Glutamatergic neuron (in vitro differentiated cells): ENCODE results near the gene DST. TPM values are rescaled to one million over a fixed set of nuclear protein-coding genes. Genes with fewer than 3 reads are reported as not detected.
A peak's percentile ranks its signal among the peaks of the same experiment; 100 is the strongest.
"Not testable (repeated sequence)": the region's sequence is repeated elsewhere in the genome, so short reads cannot be mapped to it uniquely, and the experiment has no call there.

Experiments used
- DNase-seq: peaks from one replicate; pipeline ENCODE4 v3.0.0; 2022
- H3K27ac Mint-ChIP-seq: one replicate; pipeline ENCODE4 v1.8.0; 2020; ENCODE audit warnings: mild to moderate bottlenecking, mixed read lengths, inconsistent platforms; ENCODE audit not compliant: unreplicated experiment
- H3K27me3 Mint-ChIP-seq: one replicate; pipeline ENCODE4 v1.8.0; 2020; ENCODE audit warnings: mild to moderate bottlenecking, moderate library complexity, mixed read lengths, inconsistent platforms; ENCODE audit not compliant: unreplicated experiment
- H3K36me3 Mint-ChIP-seq: one replicate; pipeline ENCODE4 v1.8.0; 2020; ENCODE audit warnings: mild to moderate bottlenecking, mixed read lengths, inconsistent platforms; ENCODE audit not compliant: unreplicated experiment
- H3K4me1 Mint-ChIP-seq: one replicate; pipeline ENCODE4 v1.8.0; 2020; ENCODE audit warnings: mild to moderate bottlenecking, low read depth, mixed read lengths, inconsistent platforms; ENCODE audit not compliant: unreplicated experiment
- H3K4me3 Mint-ChIP-seq: one replicate; pipeline ENCODE4 v1.8.0; 2020; ENCODE audit warnings: mild to moderate bottlenecking, mixed read lengths, inconsistent platforms; ENCODE audit not compliant: unreplicated experiment
- H3K9me3 Mint-ChIP-seq: one replicate; pipeline ENCODE4 v1.8.0; 2020; ENCODE audit warnings: mild to moderate bottlenecking, moderate library complexity, mixed read lengths, inconsistent platforms; ENCODE audit not compliant: unreplicated experiment
- CTCF ChIP-seq: fragments of 200-600 bp; sonication (generic); IDR thresholded peaks from one replicate; pipeline ENCODE4 v1.5.0; 2021; ENCODE audit not compliant: partially characterized antibody, unreplicated experiment
- total RNA-seq: library from RNA; stranded (reverse); fragmentation: NEBNext Ultra II Directional; extraction: Animal tissue kit (Norgen Biotek cat#: 25700); gene quantifications from one replicate; pipeline ENCODE4 v1.2.1, GENCODE V29; 2021; ENCODE audit not compliant: unreplicated experiment

The DST gene
- total RNA-seq, 1 donor from 2014 or later: 981 TPM

GRCh38 chr6:56567501-56567900 lies 75.2 kb downstream of the DST start:
- peaks cover 25% of the 10 kb centered on the region for H3K9me3 Mint-ChIP-seq
- H3K27ac Mint-ChIP-seq: no peak overlapping the region
- peaks cover 20% of the 10 kb centered on the region for H3K36me3 Mint-ChIP-seq
- peaks cover 11% of the 10 kb centered on the region for H3K4me1 Mint-ChIP-seq
- no peak overlapping the region for H3K4me3 Mint-ChIP-seq
- TF ChIP-seq CTCF: no peak
- peaks cover 10% of the 10 kb centered on the region for H3K27me3 Mint-ChIP-seq
- no peak for DNase-seq

DNA sequence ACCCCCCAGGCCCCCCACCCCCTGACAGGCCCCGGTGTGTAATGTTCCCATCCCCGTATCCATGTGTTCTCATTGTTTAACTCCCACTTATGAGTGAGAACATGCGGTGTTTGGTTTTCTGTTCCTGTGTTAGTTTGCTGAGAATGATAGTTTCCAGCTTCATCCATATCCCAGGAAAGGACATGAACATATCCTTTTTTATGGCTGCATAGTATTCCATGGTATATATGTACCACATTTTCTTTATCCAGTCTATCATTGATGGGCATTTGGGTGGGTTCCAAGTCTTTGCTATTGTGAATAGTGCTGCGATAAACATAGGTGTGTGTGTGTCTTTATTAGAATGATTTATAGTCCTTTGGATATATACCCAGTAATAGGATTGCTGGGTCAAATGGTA lies 80.0 kb downstream of the DST start:
- peaks cover 15% of the 10 kb centered on the region for H3K27me3 Mint-ChIP-seq
- H3K9me3 Mint-ChIP-seq: peaks cover 28% of the 10 kb centered on the region
- H3K4me3 Mint-ChIP-seq, H3K27ac Mint-ChIP-seq, H3K4me1 Mint-ChIP-seq, DNase-seq: not testable (repeated sequence)
- peaks cover 29% of the 10 kb centered on the region for H3K36me3 Mint-ChIP-seq

- H3K27ac Mint-ChIP-seq: peak overlapping the region; percentile 81
- peak overlapping the region; percentile 17 for H3K4me3 Mint-ChIP-seq
- no peak for TF ChIP-seq CTCF
- H3K36me3 Mint-ChIP-seq: peaks cover 9% of the 10 kb centered on the region
- H3K4me1 Mint-ChIP-seq: peaks cover 23% of the 10 kb centered on the region
- H3K27me3 Mint-ChIP-seq: peaks cover 9% of the 10 kb centered on the region
- DNase-seq: no peak
- H3K9me3 Mint-ChIP-seq: peaks cover 11% of the 10 kb centered on the region
Observed at GRCh38 chr6:56556751-56557540, 85.7 kb downstream of the DST start.

DNA sequence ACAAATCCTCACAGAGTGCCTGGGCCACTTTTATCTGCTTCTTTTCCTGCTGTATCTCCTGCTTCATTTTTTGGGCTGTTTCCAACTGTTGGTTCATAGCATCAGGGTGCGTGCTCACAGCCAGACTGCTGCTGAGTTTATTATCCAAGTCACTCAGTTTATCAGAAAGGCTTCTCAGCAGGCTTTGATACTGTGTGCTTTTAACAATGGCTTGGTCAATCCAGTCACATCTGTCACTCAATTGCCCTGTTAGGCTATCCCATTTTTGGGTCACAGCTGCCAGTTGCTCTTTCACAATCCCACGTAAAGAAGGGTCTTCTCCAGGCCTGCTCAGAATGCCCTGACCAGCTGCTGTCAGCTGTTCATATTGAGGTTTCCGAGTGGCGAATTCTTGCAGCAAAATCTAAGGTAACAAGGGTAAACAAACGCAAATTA lies 87.2 kb downstream of the DST start:
- peaks cover 13% of the 10 kb centered on the region for H3K9me3 Mint-ChIP-seq
- TF ChIP-seq CTCF: no peak
- DNase-seq: peak; percentile 42
- H3K36me3 Mint-ChIP-seq: peaks cover 5% of the 10 kb centered on the region
- peak overlapping the region; percentile 86 for H3K27ac Mint-ChIP-seq
- peaks cover 9% of the 10 kb centered on the region for H3K27me3 Mint-ChIP-seq
- peak overlapping the region; percentile 6 for H3K4me3 Mint-ChIP-seq
- peaks cover 30% of the 10 kb centered on the region for H3K4me1 Mint-ChIP-seq

DNA sequence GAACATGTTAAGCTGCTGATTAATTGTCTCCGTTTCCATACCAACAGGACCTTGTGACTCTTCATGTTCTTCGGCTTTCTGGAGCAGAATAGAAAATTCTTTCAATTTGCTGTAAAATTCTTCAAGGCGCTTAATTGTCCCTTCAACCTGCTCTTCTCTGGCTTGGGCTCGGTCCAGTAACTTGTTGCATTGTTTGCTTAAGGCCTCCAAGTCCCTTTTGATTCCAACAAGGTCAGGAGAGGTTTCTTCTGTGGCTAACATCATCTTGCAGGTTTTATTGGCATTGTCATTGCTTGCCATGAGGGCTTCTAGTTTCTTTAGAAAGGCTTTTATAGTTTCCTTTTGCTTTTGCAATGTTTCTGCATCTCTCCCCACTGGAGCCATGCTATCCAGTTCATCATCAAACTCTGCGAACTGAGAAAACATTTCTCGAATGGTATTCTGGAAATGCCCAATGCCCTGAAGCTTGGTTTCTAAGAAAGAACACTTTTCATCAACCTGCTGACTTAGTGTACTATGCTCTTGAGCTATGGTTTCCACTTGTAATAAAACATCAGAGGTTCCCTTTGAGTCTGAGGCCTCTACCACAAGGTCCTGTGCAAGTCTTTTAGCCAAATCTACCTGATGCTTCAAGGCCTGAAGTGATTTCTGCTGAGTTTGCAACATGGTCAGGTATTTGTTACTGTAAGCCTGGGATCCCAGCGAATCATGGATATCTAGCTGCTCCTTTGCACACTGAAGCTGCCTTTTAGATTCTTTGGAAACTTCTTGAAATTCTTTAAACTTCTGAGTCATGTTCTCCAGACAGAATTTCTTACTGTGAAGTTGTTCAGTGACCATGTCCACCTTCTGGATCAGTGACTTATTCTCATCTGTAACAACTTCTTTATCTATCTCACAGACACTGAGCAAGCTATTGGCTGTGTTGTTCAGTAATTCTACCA lies 90.2 kb downstream of the DST start:
- H3K4me1 Mint-ChIP-seq: peaks cover 26% of the 10 kb centered on the region
- no peak for DNase-seq
- peaks cover 10% of the 10 kb centered on the region for H3K9me3 Mint-ChIP-seq
- H3K4me3 Mint-ChIP-seq: no peak overlapping the region
- no peak for TF ChIP-seq CTCF
- peak overlapping the region; percentile 53 for H3K27ac Mint-ChIP-seq
- peaks cover 4% of the 10 kb centered on the region for H3K27me3 Mint-ChIP-seq
- H3K36me3 Mint-ChIP-seq: no peaks in the 10 kb centered on the region
